ENCODE data around the gene DUSP3.

DUSP3 gene

GRCh38 chr17:43723697-43724359, 54.9 kb downstream of the DUSP3 start:
- H4K20me1 ChIP-seq (ENCODE audit: insufficient read depth, low read length), result no peaks in the 10 kb centered on the region
- H3K4me3 ChIP-seq (ENCODE audit: low read depth in 1 of 2, low read length in 2 of 2), result no peak overlapping the region
- TF ChIP-seq EZH2 (IDR thresholded peaks at IDR 0.05; ENCODE audit: borderline replicate concordance, low read depth, low read length, severe bottlenecking), result no peak
- TF ChIP-seq, protein P1, sequence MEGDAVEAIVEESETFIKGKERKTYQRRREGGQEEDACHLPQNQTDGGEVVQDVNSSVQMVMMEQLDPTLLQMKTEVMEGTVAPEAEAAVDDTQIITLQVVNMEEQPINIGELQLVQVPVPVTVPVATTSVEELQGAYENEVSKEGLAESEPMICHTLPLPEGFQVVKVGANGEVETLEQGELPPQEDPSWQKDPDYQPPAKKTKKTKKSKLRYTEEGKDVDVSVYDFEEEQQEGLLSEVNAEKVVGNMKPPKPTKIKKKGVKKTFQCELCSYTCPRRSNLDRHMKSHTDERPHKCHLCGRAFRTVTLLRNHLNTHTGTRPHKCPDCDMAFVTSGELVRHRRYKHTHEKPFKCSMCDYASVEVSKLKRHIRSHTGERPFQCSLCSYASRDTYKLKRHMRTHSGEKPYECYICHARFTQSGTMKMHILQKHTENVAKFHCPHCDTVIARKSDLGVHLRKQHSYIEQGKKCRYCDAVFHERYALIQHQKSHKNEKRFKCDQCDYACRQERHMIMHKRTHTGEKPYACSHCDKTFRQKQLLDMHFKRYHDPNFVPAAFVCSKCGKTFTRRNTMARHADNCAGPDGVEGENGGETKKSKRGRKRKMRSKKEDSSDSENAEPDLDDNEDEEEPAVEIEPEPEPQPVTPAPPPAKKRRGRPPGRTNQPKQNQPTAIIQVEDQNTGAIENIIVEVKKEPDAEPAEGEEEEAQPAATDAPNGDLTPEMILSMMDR (IDR thresholded peaks at IDR 0.05; ENCODE audit: borderline replicate concordance, extremely low read depth, low read length, poor library complexity, severe bottlenecking), result no peak
- H3K9ac ChIP-seq (ENCODE audit: low read depth, low read length), result no peak overlapping the region
- no peaks in the 10 kb centered on the region for H3K36me3 ChIP-seq (ENCODE audit: insufficient read depth, low read length)
- H3K27ac ChIP-seq (ENCODE audit: low read length), result no peak overlapping the region
- H2AFZ ChIP-seq (ENCODE audit: low read depth, low read length), result no peak overlapping the region
- no peak for DNase-seq
- no peaks in the 10 kb centered on the region for H3K9me3 ChIP-seq (ENCODE audit: insufficient read depth, low read length, severe bottlenecking)
- H3K79me2 ChIP-seq (ENCODE audit: insufficient read depth, low read length), result no peaks in the 10 kb centered on the region
- H3K27me3 ChIP-seq (ENCODE audit: insufficient read depth, low read length, poor library complexity), result peaks cover 14% of the 10 kb centered on the region
- no peak overlapping the region for H3K4me2 ChIP-seq (ENCODE audit: insufficient read depth, low read length)
- H3K4me1 ChIP-seq (ENCODE audit: insufficient read depth, low read length), result peaks cover 14% of the 10 kb centered on the region
- no peak for ATAC-seq (ENCODE audit: insufficient read depth, low read depth)

DNA sequence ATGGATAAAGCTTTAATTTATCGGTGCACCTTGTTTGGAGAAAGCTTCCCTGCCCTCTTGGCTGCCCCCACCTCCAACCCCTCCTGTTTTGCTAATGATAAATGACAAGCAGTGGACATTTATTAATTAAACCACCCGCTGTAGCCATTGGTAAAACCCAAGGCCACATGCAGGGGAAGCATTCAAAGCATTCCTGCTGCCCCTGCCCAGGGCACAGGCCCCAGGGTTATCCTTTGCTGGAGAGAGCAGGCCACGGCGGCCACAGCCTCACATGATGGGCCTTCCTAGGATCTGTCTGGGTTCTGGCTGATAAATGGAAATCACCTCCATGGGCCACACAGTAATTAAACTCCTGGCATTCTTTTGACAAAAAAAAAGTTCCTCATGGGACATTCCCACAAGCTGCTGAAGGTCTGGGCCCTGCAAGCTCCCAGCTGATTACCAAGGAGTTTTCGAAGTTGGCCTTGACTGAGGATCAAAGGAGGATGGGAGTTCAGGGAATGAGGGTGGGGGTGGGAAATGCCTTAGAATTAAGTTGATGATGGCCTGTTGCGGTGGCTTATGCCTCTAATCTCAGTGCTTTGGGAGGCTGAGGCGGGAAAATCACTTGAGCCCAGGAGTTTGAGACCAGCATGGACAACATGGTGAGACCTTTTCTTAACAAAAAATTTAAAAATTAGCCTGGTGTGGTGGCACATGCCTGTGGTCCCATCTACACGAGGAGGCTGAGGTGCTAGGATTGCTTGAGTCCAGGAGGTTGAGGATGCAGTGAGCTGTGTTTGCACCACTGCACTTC, 55.7 kb downstream of the DUSP3 start:
- Histone ChIP-seq H3K9me3 (ENCODE audit: insufficient read depth, low read length, severe bottlenecking) (no peaks in the 10 kb centered on the region), H3K4me2 (ENCODE audit: insufficient read depth, low read length) (no peak overlapping the region), H3K36me3 (ENCODE audit: insufficient read depth, low read length) (no peaks in the 10 kb centered on the region), H2AFZ (ENCODE audit: low read depth, low read length) (no peak overlapping the region), H4K20me1 (ENCODE audit: insufficient read depth, low read length) (no peaks in the 10 kb centered on the region), H3K27me3 (ENCODE audit: insufficient read depth, low read length, poor library complexity) (peaks cover 14% of the 10 kb centered on the region), H3K27ac (ENCODE audit: low read length) (no peak overlapping the region), H3K79me2 (ENCODE audit: insufficient read depth, low read length) (no peaks in the 10 kb centered on the region), H3K4me1 (ENCODE audit: insufficient read depth, low read length) (peaks cover 14% of the 10 kb centered on the region), H3K4me3 (ENCODE audit: low read depth in 1 of 2, low read length in 2 of 2) (no peak overlapping the region), H3K9ac (ENCODE audit: low read depth, low read length) (no peak overlapping the region)
- no peak for ATAC-seq (ENCODE audit: insufficient read depth, low read depth)
- TF ChIP-seq EZH2 (IDR thresholded peaks at IDR 0.05; ENCODE audit: borderline replicate concordance, low read depth, low read length, severe bottlenecking), result no peak
- TF ChIP-seq, protein P1 (IDR thresholded peaks at IDR 0.05; ENCODE audit: borderline replicate concordance, extremely low read depth, low read length, poor library complexity, severe bottlenecking), result no peak
- no peak for DNase-seq

DNA sequence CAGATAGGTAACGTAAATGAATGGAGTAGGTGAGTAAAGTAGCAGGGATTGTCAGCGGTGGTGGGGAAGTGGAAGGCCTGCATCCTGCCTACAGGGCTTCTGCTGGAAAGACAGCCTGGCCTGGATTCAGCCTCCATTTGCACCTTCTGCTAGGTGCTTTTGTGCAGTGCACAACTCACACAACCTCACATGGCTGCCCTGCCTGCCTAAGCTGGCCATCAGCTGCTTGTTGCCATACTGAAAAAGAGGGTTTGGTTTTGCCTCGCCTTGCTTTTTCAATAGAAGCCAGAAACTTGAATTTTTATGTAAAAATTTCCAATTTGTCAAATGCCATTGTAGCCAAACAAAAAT, 56.5 kb downstream of the DUSP3 start:
- Histone ChIP-seq H3K36me3 (ENCODE audit: insufficient read depth, low read length) (no peaks in the 10 kb centered on the region), H3K4me2 (ENCODE audit: insufficient read depth, low read length) (no peak overlapping the region), H3K4me3 (ENCODE audit: low read depth in 1 of 2, low read length in 2 of 2) (no peak overlapping the region), H3K9me3 (ENCODE audit: insufficient read depth, low read length, severe bottlenecking) (no peaks in the 10 kb centered on the region), H2AFZ (ENCODE audit: low read depth, low read length) (no peak overlapping the region), H3K27ac (ENCODE audit: low read length) (no peak overlapping the region), H3K27me3 (ENCODE audit: insufficient read depth, low read length, poor library complexity) (peaks cover 14% of the 10 kb centered on the region), H3K9ac (ENCODE audit: low read depth, low read length) (no peak overlapping the region), H3K4me1 (ENCODE audit: insufficient read depth, low read length) (peaks cover 14% of the 10 kb centered on the region), H3K79me2 (ENCODE audit: insufficient read depth, low read length) (no peaks in the 10 kb centered on the region), H4K20me1 (ENCODE audit: insufficient read depth, low read length) (no peaks in the 10 kb centered on the region)
- no peak for TF ChIP-seq EZH2 (IDR thresholded peaks at IDR 0.05; ENCODE audit: borderline replicate concordance, low read depth, low read length, severe bottlenecking)
- ATAC-seq (ENCODE audit: insufficient read depth, low read depth), result no peak
- no peak for DNase-seq

Measured in DND-41 (cell line).